Cortex of kidney (tissue), 1 donor: Measurements from ENCODE around the gene SEBOX.

ENCODE experiments used
- DNase-seq: peaks from one replicate; lab custom pipeline; 2025; lab: John Stamatoyannopoulos, UW

SEBOX gene

GRCh38 chr17:28368915-28369683 is 4.1 kb upstream of the SEBOX start:
- DNase-seq, result no peak

GRCh38 chr17:28368306-28368831 is 3.4 kb upstream of the SEBOX start:
- no peak for DNase-seq

DNA sequence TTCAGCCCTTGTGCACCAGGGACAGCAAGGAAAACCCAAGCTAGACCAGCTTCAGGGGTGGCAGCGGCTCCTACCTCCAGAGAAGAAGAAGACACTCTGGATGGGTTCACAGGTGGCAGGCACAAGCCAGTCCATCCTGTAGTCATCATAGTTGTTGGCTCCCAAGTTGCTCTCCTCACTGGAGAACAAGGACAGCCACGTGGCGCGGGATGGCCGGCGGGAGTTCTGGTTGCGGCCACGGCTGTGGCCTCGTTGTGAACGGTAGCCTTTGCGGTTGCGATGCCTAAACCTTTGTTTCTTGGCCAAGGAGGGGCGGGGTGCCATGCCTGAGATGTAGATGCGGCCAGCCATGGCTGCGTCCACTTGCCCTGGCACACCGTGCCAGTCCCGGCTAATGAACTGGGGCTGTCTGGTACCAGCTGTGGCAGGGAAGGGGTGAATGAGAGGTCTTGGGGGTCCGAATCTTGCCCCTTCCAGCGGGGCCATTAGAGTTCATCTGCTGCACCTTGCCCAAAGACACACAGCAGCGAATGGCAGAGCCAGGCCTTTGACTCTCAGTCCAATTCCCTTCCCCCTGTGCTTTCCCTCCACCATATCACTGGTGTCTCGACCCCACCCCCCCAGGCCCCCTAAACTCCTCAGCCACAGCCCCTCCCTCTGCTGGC is 2.8 kb upstream of the SEBOX start:
- no peak for DNase-seq

- DNase-seq, result no peak
Measured at GRCh38 chr17:28366605-28367004, 1.6 kb upstream of the SEBOX start.

DNA sequence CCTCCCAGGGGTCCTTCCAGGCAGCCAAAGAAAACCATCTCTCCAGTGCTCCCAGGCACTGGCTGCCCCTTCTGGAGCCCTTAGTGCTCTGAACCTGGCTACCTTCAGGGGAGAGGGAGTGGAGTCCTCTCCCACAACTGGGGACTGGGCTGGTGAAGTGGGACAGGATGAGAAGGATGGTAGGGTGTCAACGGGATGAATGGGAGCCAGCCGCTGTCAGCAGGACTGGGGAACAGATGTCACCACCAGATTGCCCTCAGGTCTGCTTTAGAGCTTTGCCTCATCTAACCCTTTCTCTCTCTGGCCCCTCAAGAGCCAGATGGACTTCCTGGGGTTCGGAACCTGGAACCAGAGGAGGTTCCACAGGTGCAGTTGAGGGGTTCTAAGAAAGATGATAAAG is 488 bp upstream of the SEBOX start:
- DNase-seq, result no peak

- DNase-seq, result no peak
Measured at GRCh38 chr17:28363776-28364650, 986 bp downstream of the SEBOX start.

DNA sequence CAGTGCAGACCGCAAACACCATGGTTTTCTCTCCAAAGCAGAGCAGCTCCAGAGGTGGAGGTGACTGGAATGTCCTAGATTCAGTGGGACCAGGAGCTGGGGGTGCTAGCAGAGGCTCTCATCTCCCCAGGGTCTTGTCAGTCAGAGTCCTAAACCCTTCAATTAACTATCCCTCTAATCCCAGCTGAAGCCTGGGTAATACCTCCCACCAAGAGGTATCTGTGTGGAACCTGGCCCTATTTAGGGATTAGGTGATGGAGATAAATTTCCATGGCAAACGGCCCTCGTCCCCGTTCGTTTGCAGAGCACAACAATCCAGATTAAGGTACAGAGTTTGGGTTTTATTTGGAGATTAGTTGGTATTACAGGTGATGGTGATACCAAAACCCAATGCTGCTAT is 1.8 kb downstream of the SEBOX start:
- no peak for DNase-seq

DNA sequence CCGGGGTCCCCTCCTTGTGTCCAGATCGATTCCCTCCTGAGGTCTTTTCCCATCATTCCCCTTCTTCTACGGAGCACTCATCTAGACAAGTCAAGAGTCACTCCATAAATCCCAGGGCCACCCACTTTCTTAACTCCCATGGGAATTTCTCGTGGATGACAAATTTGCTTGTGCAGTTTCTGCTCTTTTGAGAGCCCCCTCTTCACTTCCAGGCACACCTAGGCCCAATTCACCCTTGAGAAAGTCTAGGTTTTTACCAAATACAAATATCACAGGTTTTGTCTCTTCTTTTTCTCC is 7.2 kb downstream of the SEBOX start:
- no peak for DNase-seq

- DNase-seq, result peak; percentile 77
Measured at GRCh38 chr17:28357061-28357900, 7.7 kb downstream of the SEBOX start, which contains the start of gene POLDIP2. POLDIP2 (minus strand) TSS chr17:28357527; CDS start chr17:28357448, 79 bp downstream.

DNA sequence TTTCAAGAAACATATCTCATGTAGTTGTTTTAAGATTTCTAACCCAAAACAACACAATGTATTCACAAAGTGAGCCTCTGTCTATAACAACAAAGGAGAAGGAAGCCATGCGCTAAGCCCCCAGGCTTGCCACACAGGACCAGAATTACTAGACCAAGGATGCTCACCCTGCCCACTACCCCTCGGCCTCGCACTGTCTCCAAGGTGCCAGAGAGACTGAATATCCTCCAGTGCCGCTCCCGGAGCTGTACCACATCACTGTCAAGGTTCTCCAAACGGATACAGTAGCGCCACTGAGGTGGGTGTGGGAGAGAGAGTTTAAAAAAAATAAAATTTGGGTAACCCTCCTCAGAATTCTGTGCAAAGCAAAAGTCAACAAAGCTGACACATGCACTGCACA is 14.7 kb downstream of the SEBOX start:
- no peak for DNase-seq

DNA sequence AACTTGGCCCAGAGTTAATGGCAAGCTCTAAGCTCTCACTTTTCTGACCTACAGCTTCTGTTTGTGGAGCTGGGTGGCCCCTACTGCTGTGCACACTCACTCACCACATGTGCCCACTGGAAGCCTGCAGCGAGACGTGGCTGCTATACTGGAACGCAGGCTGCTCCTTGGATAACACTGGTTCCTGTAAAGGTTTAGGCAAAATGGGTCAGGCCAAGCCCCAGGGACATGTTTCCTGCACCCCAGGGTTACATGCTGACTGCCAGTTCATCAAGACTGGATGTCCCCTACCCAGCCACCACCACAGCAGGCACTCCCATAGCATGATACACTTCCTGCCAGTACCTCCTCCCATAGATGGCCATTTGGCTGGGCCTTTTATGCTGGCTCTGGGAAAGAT is 16.0 kb downstream of the SEBOX start:
- no peak for DNase-seq

DNA sequence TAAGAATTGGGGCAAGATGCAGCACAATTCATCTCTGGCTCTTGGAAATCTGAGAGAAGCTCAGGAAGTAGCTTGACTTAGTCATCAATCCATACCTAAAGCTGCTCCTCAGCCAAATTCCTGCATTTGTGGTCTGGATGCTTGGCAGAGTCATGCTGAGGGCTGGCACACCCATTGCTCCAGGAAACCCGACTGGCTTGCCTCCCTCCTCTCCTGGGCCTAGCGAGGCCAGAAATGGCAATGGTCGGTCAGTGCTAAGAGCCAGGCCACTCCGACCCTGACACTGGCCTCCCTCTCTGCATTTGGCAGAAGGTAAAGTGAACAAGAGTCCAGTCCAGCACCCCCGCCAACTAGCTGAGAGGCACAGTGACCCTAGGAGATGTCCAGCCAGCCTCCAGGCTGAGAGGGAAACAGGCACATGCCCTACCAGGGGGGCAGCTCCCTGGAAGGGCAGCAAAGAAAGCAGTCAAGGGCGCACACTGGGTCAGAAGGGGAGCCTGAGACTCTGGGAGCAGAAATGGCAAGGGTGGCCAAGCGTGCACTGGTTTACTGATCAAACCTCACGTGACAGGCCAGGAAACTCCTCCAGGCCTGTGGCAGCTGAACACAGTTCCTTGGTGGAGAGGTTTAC is 17.6 kb downstream of the SEBOX start:
- DNase-seq, result no peak

DNA sequence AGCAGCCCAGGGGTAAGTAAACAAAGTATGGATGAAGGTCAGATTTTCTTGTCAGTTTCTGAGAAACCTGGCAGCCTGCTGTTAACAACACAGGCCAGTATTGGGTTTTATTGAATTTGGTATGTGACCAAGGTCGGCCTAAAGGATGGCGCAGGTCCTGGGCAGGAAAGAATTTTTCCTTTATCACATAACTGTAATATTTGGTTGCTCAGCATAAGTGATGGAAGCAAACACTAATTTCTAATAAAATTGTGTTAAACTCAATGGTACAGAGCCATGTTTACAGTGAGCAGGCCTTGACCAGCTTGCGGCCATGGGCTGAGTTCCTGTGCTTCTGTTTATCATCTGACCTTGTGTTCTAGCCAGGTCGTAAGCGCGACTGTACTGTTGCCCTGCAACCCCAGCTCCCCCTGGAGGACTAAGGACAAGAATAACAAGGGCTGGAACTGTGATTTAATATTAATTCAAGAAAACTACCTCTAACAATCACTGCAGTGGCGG is 18.2 kb downstream of the SEBOX start:
- DNase-seq, result no peak

DNA sequence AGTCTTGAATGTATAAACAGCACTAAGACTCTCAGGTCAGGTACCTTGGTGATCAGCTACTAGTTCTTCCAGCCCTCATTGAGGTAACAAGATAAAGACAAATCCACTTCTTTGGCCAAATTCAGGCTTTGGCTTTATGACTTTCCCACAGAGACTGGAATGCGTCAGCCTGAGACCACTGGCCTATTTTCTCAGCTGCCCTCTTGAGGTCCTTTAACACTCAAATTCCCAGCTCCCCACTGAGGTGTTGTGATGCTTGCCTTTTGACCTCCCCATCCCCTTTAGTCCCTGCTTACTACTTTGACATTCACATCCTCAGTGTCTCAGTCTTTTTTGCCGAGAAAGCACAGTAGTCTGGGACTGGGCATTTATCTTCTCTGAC is 18.8 kb downstream of the SEBOX start:
- DNase-seq, result no peak

GRCh38 chr17:28345419-28346198 is 19.4 kb downstream of the SEBOX start:
- DNase-seq, result no peak

DNA sequence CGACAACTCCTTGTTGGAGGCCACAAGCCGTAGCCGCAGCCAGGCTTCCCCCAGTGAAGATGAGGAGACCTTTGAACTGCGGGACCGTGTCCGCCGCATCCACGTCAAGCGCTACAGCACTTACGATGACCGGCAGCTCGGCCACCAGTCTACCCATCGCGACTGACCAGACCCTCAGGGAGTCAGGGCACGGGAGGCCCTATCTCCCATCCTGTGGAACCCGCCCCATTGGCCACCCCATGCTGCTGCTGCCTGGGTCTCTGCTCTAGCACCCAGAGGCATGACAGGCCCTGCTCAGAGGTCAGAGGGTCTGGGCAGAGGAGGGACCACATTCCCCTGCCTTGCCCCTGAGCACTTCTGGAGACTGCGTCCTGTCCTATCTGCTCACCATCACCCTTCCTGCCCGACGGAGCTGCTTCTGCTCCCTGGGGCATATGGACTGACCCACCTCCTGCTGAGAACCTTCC is 20.5 kb downstream of the SEBOX start:
- DNase-seq, result no peak

DNA sequence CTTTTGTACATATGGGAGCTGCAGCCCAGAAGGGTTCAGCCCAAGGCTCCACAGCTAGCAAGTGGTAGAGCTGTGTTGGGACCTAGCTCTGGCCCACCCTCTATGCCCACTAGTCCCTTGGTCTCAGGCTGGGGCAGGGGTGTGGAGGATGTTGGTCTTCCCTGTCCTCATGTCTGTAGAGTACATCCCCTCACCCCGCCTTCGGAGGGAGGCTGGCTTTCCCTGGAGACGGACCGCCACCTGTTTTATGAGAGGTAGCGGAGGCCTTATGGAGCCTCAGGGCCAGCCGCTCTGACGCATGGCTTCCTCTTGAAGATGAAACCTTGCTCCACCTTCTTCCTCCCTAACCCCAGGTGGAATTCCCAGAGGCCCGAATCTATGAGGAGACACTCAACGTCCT is 21.0 kb downstream of the SEBOX start:
- no peak for DNase-seq

DNA sequence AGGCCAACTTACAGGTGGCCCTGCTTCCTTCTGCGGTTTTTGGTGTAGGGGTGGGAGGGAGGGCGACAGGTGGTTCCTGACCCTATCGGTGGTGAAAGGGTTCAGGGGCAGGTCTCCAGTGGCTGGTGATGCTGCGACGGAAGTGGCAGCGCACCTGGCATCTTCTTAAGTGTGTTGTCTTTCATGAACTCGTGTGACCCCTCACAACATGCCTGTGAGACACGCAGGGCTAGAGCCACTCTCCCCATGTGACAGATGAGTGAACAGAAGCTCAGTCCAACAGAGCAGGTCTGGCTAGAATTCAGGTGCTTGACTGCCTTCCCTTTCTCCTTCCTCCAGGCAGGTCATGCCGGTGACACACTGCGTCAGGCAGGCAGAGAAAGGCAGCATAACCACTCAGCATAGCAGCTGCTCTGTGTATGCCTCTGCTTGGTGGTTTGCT is 21.5 kb downstream of the SEBOX start:
- DNase-seq, result no peak

DNA sequence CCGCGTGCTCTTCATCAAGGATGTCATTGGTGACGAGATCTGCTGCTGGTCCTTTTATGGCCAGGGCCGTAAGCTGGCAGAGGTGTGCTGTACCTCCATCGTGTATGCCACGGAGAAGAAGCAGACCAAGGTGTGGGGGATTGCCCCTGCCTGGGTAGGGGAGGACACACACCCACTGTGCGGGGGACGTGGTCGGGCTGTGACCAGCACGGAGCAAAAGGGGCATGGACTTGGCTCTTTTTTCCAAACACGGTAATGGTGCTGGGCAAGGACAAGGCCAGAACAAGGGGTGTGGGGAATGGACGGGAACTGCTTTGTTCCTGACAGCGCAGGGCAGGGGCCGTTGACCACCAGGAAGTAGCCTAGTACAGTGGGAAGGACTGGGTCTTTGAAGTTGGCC is 22.7 kb downstream of the SEBOX start:
- DNase-seq, result no peak

- DNase-seq, result no peak
Measured at GRCh38 chr17:28341516-28341915, 23.5 kb downstream of the SEBOX start.
